Right cardiac atrium (tissue), 5 donors: ENCODE data around the gene MED16. TPM values are rescaled to one million over a fixed set of nuclear protein-coding genes. Genes with fewer than 3 reads are reported as not detected.
"Not testable (repeated sequence)": the region's sequence is repeated elsewhere in the genome, so short reads cannot be mapped to it uniquely, and the experiment has no call there.

Source experiments
- ATAC-seq, 2 donors: fragments of 200-7000 bp; cut with Tn5 transposase; one replicate each; pipeline versions ENCODE4 v1.8.0 to v1.9.1; 2020; ENCODE audit warnings: moderate library complexity in 2 of 2, mild to moderate bottlenecking in 1 of 2
- DNase-seq, 3 donors: peaks; one replicate each; pipeline ENCODE4 v3.0.0-alpha.2; 2020
- H3K27ac ChIP-seq: one replicate; pipeline ENCODE4 v1.5.1; 2013; ENCODE audit warnings: mild to moderate bottlenecking, low read length, control low read depth, moderate library complexity
- H3K27me3 ChIP-seq: one replicate; pipeline ENCODE4 v1.6.1; 2013; ENCODE audit not compliant: control insufficient read depth, insufficient read depth
- H3K4me1 ChIP-seq: one replicate; pipeline ENCODE4 v1.6.1; 2013; ENCODE audit warnings: low read length; ENCODE audit not compliant: control insufficient read depth, insufficient read depth
- H3K4me3 ChIP-seq: one replicate; pipeline ENCODE4 v1.5.1; 2013; ENCODE audit warnings: low read length, control low read depth
- H3K9me3 ChIP-seq: one replicate; pipeline ENCODE4 v1.6.1; 2013; ENCODE audit warnings: low read length; ENCODE audit not compliant: control insufficient read depth
- WGBS: extraction: QIAGEN DNeasy Blood & Tissue Kit; methylation state at CpG from one replicate; pipeline ENCODE4 v1.1.7; 2013; 5-methylcytosine and 5-hydroxymethylcytosine counted together
- intact Hi-C, 4 donors: fragments of 100-400 bp; cut with DNase I; formaldehyde crosslinking; loops; one replicate each; pipeline versions ENCODE4 v1.11.0 to v1.14.0; 2022 to 2023
- polyA plus RNA-seq: library from polyadenylated mRNA; stranded (reverse); fragments of 200-250 nt; gene quantifications from one replicate; pipeline ENCODE4 v1.2.3, GENCODE V29; 2013
- total RNA-seq, 4 donors: library from RNA; stranded (reverse); fragmentation: NEBNext Ultra II Directional; extraction: Animal tissue kit (Norgen Biotek cat#: 25700); gene quantifications; one replicate each; pipeline ENCODE4 v1.2.1, GENCODE V29; 2021
- donor health status: healthy with polysubstance abuse.
- donor health status: DM: no; HTN: yes; CAD: no.
- donor health status: DM: no; HTN: no; CAD: no.
- donor health status: DM: no; HTN: yes; CAD: no; lungs with severe emphysema.
- donor health status: DM: yes; HTN: yes; CAD: no.

MED16 gene
- total and polyA plus RNA-seq, 5 donors = 21.3 to 28.4 (median 25.0) TPM

GRCh38 chr19:829129-829758 lies 63.7 kb downstream of the MED16 start:
- no peak overlapping the region for H3K4me3 ChIP-seq
- 74% methylated on average over 18 of the region's 18 CpGs for WGBS
- H3K9me3 ChIP-seq = no peaks in the 10 kb centered on the region
- no peak overlapping the region for H3K27ac ChIP-seq
- H3K4me1 ChIP-seq = no peaks in the 10 kb centered on the region
- DNase-seq = no peak
- H3K27me3 ChIP-seq = no peaks in the 10 kb centered on the region
- ATAC-seq = no peak
- intact Hi-C loops = no loop called here

GRCh38 chr19:827710-828321 lies 65.2 kb downstream of the MED16 start, which contains the start of gene AZU1:
Gene AZU1, plus strand, starts transcription at chr19:827837. Its CDS starts 10 bp downstream, at chr19:827847.
- H3K27me3 ChIP-seq = no peaks in the 10 kb centered on the region
- H3K9me3 ChIP-seq = no peaks in the 10 kb centered on the region
- intact Hi-C loops = no loop called here
- ATAC-seq (peak; percentile 34 to 44), DNase-seq (peak in 1 of 3 donors; percentile 75)
- WGBS = 69% methylated on average over 33 of the region's 33 CpGs
- no peak within 1 kb of the TSS for H3K4me3 ChIP-seq
- no peaks in the 10 kb centered on the region for H3K4me1 ChIP-seq
- no peak within 1 kb of the TSS for H3K27ac ChIP-seq

GRCh38 chr19:827314-827709 lies 65.7 kb downstream of the MED16 start:
- Histone ChIP-seq H3K9me3 (no peaks in the 10 kb centered on the region), H3K4me3 (no peak overlapping the region), H3K4me1 (no peaks in the 10 kb centered on the region), H3K27ac (no peak overlapping the region), H3K27me3 (no peaks in the 10 kb centered on the region)
- DNase-seq = no peak
- intact Hi-C loops = no loop called here
- no peak for ATAC-seq
- 89% methylated on average over 11 of the region's 11 CpGs for WGBS

GRCh38 chr19:825897-826644 lies 66.9 kb downstream of the MED16 start:
- WGBS = 80% methylated on average over 19 of the region's 19 CpGs

GRCh38 chr19:824885-825284 lies 68.1 kb downstream of the MED16 start:
- intact Hi-C loops = no loop called here
- H3K9me3 ChIP-seq = no peaks in the 10 kb centered on the region
- H3K4me1 ChIP-seq = no peaks in the 10 kb centered on the region
- H3K4me3 ChIP-seq = no peak overlapping the region
- H3K27ac ChIP-seq = no peak overlapping the region
- WGBS = 69% methylated on average over 15 of the region's 15 CpGs
- ATAC-seq (peak; percentile 19 to 24), DNase-seq (peak in 1 of 3 donors; percentile 54)
- no peaks in the 10 kb centered on the region for H3K27me3 ChIP-seq

More at GRCh38 chr19:825897-826644, 66.9 kb downstream of the MED16 start:
- Histone ChIP-seq H3K27ac (no peak overlapping the region), H3K9me3 (no peaks in the 10 kb centered on the region), H3K27me3 (no peaks in the 10 kb centered on the region), H3K4me1 (no peaks in the 10 kb centered on the region), H3K4me3 (no peak overlapping the region)
- ATAC-seq (no peak), DNase-seq (no peak)
- intact Hi-C loops = no loop called here

GRCh38 chr19:823565-824121 lies 69.3 kb downstream of the MED16 start:
- intact Hi-C loops = no loop called here
- no peak overlapping the region for H3K4me3 ChIP-seq
- 62% methylated on average over 12 of the region's 12 CpGs for WGBS
- no peak overlapping the region for H3K27ac ChIP-seq
- no peaks in the 10 kb centered on the region for H3K4me1 ChIP-seq
- ATAC-seq = no peak
- no peaks in the 10 kb centered on the region for H3K9me3 ChIP-seq
- no peaks in the 10 kb centered on the region for H3K27me3 ChIP-seq
- no peak for DNase-seq

- Histone ChIP-seq H3K9me3 (no peaks in the 10 kb centered on the region), H3K27me3 (no peaks in the 10 kb centered on the region), H3K4me1 (no peaks in the 10 kb centered on the region), H3K27ac (no peak within 1 kb of the TSS), H3K4me3 (peak within 1 kb of the TSS; percentile 46)
- under 1% methylated on average over 85 of the region's 86 CpGs for WGBS
- DNase-seq (peak in 1 of 3 donors; percentile 46), ATAC-seq (peak in 1 of 2 donors; percentile 42)
- intact Hi-C loops = no loop called here
Observed at GRCh38 chr19:821825-822503, 71.0 kb downstream of the MED16 start, which contains the start of gene PLPPR3. Gene PLPPR3, minus strand, starts transcription at chr19:821955. Its CDS starts 396 bp downstream, at chr19:821559.

GRCh38 chr19:821231-821824 lies 71.7 kb downstream of the MED16 start:
- Histone ChIP-seq H3K4me1 (no peaks in the 10 kb centered on the region), H3K9me3 (no peaks in the 10 kb centered on the region), H3K27me3 (no peaks in the 10 kb centered on the region), H3K27ac (no peak overlapping the region), H3K4me3 (peak overlapping the region; percentile 46)
- 1% methylated on average over 64 of the region's 64 CpGs for WGBS
- ATAC-seq = peak; percentile 16 to 22
- DNase-seq = peak in 1 of 3 donors; percentile 51
- intact Hi-C loops = no loop called here

- intact Hi-C loops, H3K4me1 ChIP-seq, H3K27ac ChIP-seq, ATAC-seq, H3K9me3 ChIP-seq, H3K4me3 ChIP-seq, DNase-seq, H3K27me3 ChIP-seq: not testable (repeated sequence)
- 95% methylated on average over 5 of the region's 5 CpGs for WGBS
Observed at GRCh38 chr19:820212-820611, 72.8 kb downstream of the MED16 start.
